ENCODE measurements around the gene DCANP1. TPM values are rescaled to one million over a fixed set of nuclear protein-coding genes. Genes with fewer than 3 reads are reported as not detected.

DCANP1 gene
- total RNA-seq, 2 experiments from 2014 or later: not detected

DNA sequence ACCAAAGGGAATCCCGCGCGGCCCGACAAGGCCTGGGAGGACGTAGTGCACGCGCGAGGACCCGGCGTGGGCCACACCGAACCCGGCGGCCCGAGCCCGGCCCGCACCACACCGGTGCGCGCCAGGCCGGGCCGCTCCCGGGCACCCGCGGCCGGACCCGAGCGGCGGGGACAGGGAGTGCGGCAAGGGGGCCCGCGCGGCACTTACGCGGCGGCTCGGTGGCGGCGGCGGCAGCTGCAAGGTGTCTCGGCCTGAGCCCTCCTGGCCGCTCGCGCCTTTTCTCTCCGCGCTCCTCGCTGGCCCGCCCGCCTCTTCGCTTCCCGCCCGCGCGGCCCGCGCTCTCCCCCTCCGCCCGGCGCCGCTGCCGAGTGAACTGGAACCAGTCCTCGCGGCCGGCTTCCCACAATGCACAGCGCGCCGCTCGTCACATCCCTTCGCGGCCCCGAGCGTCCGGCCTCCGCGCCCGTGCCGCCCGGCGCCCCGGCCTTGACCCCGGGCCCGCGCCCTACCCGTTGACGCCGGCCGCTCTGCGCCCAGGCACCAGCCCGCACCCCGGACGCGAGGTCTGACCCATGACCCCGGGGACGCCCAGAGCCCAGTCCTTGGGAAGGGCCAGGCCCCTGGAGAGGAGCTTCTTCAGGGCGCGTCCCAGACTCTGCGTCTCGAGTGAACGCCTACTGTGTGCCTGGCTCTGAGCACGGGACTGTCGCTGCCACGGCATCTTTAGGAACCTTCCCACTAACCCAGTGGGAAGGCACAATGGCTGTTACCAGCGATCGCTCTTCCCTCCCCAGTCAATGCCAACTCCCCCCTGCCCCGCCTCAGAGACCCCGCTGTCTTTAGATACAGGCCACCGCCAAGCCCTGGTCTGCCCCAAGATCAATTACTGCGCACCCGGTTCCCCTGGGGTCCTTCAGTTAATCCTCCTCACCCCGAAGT is 48.0 kb downstream of the DCANP1 start, which contains the start of gene MACROH2A1:
MACROH2A1 (minus strand) TSS at position 377 of the 939 bp plus-strand sequence. CDS start 10,138 bp downstream, outside the sequence.
- ChIA-PET CTCF (interaction anchor here (1.7 kb wide), 1 partner anchor 27 kb away, joined by 5 read pairs; no protein-coding TSS in a partner anchor), POLR2A (no interaction called here)
- Mint-ChIP-seq H3K27ac (peak within 1 kb of the TSS; percentile 97), H3K27me3 (peaks cover 10% of the 10 kb centered on the region), H3K9me3 (no peaks in the 10 kb centered on the region), H3K36me3 (ENCODE audit: low read depth) (peaks cover 18% of the 10 kb centered on the region), H3K4me3 (peak within 1 kb of the TSS; percentile 89), H3K4me1 (peaks cover 52% of the 10 kb centered on the region)
- peak; percentile 87 for DNase-seq

DNA sequence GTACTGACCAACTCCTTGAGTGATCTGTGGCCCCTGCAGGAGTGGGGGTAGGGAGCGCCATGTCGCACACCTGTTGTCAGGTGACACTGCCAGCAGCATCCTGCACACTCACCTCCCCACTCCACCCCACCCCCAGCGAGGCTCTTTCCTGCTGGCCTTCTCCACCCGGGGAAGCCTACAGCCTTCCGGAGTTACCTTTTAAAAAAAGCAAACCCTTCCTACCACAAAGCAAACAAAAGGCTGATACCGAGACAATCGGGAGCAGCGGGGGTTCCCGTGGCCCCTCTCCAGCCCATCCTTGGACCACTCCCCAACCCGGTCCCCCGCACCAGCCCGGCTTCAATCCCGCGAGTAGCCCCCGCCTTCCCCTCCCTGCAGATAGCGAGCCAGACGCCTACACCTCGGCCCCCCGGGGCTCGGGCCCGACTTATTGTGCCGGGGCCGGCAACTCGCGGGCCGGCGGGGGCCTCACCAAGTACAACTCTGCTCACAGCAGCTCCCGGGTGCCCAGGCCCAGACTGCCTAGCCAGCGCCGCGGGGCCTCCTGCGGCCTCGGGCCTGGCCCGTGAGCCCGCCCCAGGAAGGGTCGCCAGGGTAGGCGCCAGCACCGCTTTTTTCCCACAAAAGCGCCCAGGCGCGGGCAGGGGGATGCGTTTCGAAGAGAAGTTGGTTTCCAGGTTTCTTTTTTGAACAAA is 48.8 kb downstream of the DCANP1 start:
- CTCF ChIA-PET: interaction anchor here (1.7 kb wide), 1 partner anchor 28 kb away, joined by 5 read pairs; no protein-coding TSS in a partner anchor
- POLR2A ChIA-PET: no interaction called here

DNA sequence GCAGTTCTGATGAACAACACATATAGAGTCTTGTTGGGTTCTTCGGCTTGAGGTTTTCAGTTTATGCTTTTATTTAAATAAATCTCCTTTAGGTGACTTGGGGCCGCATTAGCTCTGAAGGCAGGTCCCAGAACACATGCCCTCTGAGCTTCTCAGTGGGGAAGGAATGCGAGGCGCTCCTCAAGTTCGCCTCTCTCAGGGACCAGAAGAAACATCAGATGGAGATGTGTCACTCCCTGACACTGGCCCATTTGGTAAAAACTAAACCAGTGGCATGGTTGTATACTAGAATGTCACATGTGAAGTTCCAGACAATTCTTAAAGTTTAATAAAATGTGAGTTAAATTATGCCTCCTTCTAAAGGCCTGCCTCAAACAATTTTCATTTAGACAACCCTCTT is 50.1 kb downstream of the DCANP1 start:
- Mint-ChIP-seq H3K27ac (no peak overlapping the region), H3K4me3 (peak overlapping the region; percentile 89), H3K36me3 (ENCODE audit: low read depth) (peaks cover 33% of the 10 kb centered on the region), H3K27me3 (peaks cover 10% of the 10 kb centered on the region), H3K4me1 (peaks cover 72% of the 10 kb centered on the region), H3K9me3 (no peaks in the 10 kb centered on the region)
- ChIA-PET CTCF (no interaction called here), POLR2A (interaction anchor here (0.6 kb wide), 1 partner anchor 28 kb away, joined by 3 read pairs; no protein-coding TSS in a partner anchor)
- DNase-seq: no peak

More for the DNA sequence above, 48.8 kb downstream of the DCANP1 start:
- no peaks in the 10 kb centered on the region for H3K9me3 Mint-ChIP-seq
- H3K27ac Mint-ChIP-seq: peak overlapping the region; percentile 96
- peaks cover 60% of the 10 kb centered on the region for H3K4me1 Mint-ChIP-seq
- H3K27me3 Mint-ChIP-seq: peaks cover 10% of the 10 kb centered on the region
- peak overlapping the region; percentile 89 for H3K4me3 Mint-ChIP-seq
- DNase-seq: peak; percentile 60
- peaks cover 21% of the 10 kb centered on the region for H3K36me3 Mint-ChIP-seq (ENCODE audit: low read depth)

- no peak for DNase-seq
These were observed 50.6 kb downstream of the DCANP1 start for GRCh38 chr5:135396459-135397055.

GRCh38 chr5:135395866-135396265 is 51.3 kb downstream of the DCANP1 start:
- H3K27ac Mint-ChIP-seq: no peak overlapping the region

More at GRCh38 chr5:135396459-135397055, 50.6 kb downstream of the DCANP1 start:
- CTCF ChIA-PET: no interaction called here
- Mint-ChIP-seq H3K27me3 (peaks cover 9% of the 10 kb centered on the region), H3K4me3 (no peak overlapping the region), H3K27ac (no peak overlapping the region), H3K9me3 (no peaks in the 10 kb centered on the region), H3K4me1 (peaks cover 77% of the 10 kb centered on the region), H3K36me3 (ENCODE audit: low read depth) (peaks cover 39% of the 10 kb centered on the region)
- POLR2A ChIA-PET: no interaction called here

GRCh38 chr5:135395451-135395850 is 51.7 kb downstream of the DCANP1 start:
- H3K27ac Mint-ChIP-seq: no peak overlapping the region
- peaks cover 78% of the 10 kb centered on the region for H3K4me1 Mint-ChIP-seq
- no peak overlapping the region for H3K4me3 Mint-ChIP-seq
- POLR2A ChIA-PET: interaction anchor here (0.6 kb wide), 1 partner anchor 1172 kb away, joined by 3 read pairs; no protein-coding TSS in a partner anchor
- peaks cover 41% of the 10 kb centered on the region for H3K36me3 Mint-ChIP-seq (ENCODE audit: low read depth)
- no peak for DNase-seq
- CTCF ChIA-PET: interaction anchor here (1.3 to 3.7 kb wide), 2 partner anchors 10 to 19 kb away, joined by 4 to 12 read pairs; no protein-coding TSS in a partner anchor
- H3K27me3 Mint-ChIP-seq: peaks cover 4% of the 10 kb centered on the region
- no peaks in the 10 kb centered on the region for H3K9me3 Mint-ChIP-seq

More at GRCh38 chr5:135395866-135396265, 51.3 kb downstream of the DCANP1 start:
- ChIA-PET CTCF (interaction anchor here (3.7 kb wide), 1 partner anchor 19 kb away, joined by 12 read pairs; no protein-coding TSS in a partner anchor), POLR2A (no interaction called here)
- no peaks in the 10 kb centered on the region for H3K9me3 Mint-ChIP-seq
- no peak overlapping the region for H3K4me3 Mint-ChIP-seq
- peaks cover 78% of the 10 kb centered on the region for H3K4me1 Mint-ChIP-seq
- H3K36me3 Mint-ChIP-seq (ENCODE audit: low read depth): peaks cover 41% of the 10 kb centered on the region
- DNase-seq: no peak
- peaks cover 5% of the 10 kb centered on the region for H3K27me3 Mint-ChIP-seq

Other genes with a start within 250 kb of the DCANP1 start
- gene MACROH2A1, start 48.1 kb downstream of the DCANP1 start, total RNA-seq: 100 to 1,000 TPM; 287 to 297 TPM
- not detected for gene TIFAB, start 5.0 kb upstream of the DCANP1 start, total RNA-seq
- not detected for gene NEUROG1, start 88.6 kb upstream of the DCANP1 start, total RNA-seq
- gene CXCL14, start 131.6 kb upstream of the DCANP1 start, total RNA-seq: not detected

Data from activated CD4-positive, alpha-beta T cell treated with anti-CD3 and anti-CD28 coated beads, Interleukin-2, amount 10 ng/mL, durations not matched to agents 7 days and 5 days (primary cell).